Hematopoietic multipotent progenitor cell (in vitro differentiated cells): ENCODE measurements around the gene CHI3L1. TPM values are rescaled to one million over a fixed set of nuclear protein-coding genes. Genes with fewer than 3 reads are reported as not detected.

Experiments
- DNase-seq, 3 donors: peaks; one replicate each; pipeline ENCODE4 v3.0.0-alpha.2; 2011 to 2015; ENCODE audit warnings: low read depth in 2 of 3, low spot score in 2 of 3
- total RNA-seq: library from RNA; depleted of rRNA; stranded (reverse); fragments of >200 nt; gene quantifications from one replicate; pipeline ENCODE4 v1.2.3, GENCODE V29; 2012

Gene CHI3L1
- total RNA-seq, 1 donor: 0.81 TPM

DNA sequence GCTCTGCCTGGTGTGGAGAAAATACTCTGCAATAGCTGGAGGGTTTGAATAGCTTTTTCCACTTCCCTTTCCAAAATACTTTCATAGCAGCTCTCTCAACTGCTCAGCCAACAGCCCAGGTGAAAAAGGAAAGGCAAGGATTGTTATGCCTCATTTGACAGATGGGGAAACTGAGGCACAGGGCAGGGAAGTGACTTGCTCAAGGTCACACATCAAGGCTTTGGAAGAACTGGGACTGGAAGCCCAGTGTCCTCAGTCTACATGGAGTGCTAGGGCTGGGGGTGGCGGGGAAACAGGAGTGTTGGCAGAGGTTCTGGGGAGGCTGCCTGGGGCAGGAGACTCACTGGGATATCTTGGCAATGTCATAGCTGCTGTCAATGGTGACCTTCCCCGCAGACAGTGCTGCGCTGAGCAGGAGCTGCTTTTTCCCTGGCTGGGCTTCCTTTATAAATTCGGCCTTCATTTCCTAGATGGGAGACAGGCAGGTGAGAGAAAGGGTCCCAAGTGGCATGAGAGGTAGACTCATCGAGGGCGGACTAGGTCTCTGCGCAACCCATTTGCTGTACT is 4.0 kb downstream of the CHI3L1 start:
- no peak for DNase-seq

DNA sequence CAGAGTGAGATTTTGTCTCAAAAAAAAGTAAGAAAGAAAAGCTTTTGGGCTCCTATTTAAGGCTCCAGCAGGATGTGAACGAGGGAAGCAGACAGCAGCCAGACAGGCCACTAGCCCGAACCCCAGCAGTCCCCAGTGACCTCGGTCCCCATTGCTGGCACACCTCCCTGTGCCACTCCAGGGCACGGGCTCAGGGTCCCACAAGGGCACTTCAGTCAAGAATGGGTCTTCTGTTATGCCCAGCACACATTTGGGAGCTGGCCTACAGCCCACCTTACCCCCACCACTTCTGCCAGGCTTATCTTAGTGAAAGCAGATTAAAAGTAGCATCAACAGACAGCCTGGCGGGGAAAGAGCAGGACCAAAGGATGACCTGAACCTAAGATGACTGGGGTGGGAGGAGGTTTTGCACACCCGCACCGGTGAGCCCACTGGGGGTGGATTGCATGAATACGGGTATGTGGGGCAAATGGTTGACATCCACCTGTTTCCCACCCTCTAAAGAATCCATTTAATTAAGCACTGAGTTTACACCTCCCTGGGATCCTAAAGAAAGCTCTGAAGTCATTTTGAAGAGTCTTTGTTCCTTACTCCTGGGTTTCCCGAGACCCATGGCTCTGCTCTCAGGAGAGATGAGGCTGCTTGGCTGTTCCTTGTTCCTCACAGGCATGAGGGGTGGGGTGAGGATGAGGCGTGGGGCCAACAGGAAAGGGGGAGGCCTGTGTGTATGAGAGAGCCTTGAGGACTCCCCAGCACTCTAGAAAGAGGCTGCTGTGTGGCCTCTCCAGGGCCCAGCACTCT is 4.7 kb downstream of the CHI3L1 start:
- no peak for DNase-seq

DNA sequence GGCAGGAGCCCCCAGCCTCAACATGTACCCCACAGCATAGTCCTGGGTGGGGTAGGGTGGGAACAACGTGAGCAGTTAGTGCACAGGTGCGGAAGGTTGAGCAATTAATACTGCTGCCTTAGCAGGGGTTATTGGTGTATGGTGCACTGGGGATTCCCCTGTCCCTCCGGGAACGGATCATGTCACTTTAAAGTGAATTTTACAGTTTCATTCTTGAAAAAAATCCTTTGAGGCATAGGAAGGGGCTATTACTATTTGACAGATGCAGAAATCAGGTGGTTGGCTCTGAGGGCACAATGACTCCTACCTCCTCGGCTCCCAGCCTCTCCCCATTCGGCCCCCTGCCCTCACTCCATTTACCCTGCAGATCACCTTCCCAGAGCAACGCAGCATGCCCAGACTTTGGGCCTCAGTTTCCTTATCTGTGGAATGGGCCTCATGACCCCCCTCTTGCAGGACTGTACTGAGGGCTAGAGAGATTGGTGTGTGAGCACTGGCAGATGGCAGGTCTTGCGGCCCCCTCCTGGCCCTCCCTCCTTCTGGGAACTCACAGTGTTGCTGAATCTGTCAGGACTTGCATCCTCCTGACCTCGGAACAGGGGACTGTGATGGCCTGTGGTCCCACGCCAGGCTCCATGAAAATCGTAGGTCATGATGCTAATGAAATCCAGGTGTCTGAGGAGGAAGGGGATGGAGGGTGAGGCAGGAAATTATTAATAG is 5.7 kb downstream of the CHI3L1 start:
- DNase-seq: no peak

DNA sequence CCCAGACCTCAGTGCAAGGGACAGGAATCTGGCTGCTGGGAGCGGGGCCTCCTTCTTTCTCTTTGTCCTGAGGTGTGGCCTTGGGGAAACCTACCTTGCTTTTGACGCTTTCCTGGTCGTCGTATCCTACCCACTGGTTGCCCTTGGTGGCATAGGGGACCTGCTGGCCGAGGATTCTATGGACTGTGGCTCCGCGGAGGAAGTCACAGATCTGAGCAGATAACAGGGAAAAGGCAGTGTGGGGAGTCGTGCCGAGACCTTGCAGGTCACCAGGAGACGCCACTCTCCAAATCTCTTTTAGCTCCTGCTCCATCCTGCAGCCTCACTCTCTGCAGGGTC is 6.9 kb downstream of the CHI3L1 start:
- no peak for DNase-seq

DNA sequence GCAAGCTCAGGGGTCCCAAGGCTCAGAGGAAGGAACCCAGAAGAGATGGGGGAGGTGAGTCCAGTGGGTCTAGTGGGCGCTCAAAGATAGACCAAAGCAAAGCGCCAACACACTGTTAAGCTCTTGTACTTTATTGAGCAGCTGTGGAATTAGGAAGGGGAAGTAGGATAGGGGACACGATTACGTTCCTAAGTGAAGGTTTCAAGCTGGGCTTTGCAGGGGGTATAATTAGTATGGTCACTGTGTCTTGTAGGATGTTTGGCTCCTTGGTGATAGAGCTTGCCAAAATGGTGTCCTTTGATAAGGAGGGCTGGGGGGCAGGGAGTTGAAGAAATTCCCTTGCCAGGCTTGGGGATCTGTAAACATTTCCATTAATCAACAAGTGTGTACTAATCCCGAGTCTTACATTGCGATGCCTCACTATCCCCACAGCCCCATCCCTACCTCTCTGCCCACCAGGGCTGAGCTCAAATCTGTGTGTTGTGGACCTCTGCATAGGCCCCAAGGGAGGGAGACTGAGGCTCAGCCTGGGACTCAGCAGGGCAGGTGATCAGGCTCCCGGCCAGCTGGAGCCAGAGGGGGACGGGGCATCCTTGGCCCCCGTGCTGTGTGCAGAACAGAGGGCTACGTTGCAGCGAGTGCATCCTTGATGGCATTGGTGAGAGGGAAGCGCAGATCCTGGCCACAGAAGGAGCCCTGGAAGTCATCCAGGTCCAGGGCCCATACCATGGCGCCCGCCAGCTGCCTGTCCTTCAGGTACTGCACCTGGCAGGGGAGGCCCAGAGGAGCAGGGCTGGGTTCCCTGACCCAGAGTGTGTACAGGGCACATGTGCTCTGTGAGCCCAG is 7.5 kb downstream of the CHI3L1 start:
- DNase-seq: no peak

DNA sequence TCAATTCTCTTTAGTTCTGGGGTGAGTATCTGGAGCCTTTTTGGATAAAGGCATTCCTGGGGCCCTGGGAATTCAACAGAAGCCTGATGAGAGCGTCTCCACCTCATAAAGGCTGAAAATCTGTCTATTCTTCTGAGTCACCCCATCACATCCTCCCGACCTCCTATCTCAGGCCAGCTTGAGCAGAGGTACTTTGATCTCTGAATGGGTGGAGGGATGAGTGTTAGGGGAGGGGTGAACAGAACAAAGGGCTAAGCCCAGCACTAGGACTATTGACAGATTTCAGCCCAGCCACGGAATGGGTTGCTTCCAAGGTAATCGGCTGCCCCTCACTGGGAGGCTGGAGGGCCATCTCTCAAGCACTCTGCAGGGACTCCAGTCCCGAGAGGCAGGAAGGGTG is 8.4 kb downstream of the CHI3L1 start:
- no peak for DNase-seq

DNA sequence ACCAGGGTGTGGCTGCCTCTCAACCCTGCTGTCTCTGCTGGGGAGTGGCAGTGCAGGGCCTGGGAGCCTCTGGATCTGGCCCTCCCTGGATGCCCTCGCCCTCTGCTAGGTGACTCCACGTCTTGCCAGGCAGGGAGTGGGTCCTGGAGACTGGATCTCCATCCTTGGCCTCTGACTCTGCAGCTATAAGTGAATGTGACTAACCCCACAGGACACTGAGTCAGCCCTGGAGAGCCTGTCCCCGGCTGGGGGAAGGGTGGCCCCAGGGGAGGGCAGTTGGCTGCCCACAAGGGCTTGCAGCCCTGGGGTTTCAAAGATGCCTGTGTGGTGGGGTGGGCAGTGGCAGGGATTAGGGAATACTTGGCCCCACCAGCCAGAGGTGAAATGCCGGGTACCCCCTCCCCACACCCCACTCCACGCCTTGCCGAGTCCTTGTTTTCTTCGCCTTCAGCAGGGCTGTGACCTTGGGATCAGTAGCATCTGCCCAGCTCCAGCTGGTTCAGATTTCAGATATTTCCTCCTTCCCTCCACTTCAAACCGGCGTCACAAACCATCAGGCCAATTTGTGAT is 8.9 kb downstream of the CHI3L1 start:
- no peak for DNase-seq

DNA sequence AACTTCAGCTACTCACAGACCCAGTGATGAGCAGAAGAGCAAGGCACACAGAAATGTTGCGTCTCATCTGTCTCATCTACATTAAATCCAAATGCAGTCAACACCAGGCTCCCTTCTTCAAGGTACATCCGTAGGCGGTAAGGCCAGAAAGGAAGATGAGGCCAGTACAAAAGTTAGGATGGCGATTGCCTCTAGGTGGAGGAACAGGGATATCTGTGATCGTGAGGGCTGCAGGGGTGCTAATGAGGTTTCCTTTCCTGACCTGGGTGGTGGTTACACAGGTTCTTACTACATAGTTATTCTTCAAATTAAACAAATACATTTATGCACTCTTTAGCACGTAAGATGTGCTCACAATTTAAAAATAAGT is 9.5 kb downstream of the CHI3L1 start:
- DNase-seq: no peak

DNA sequence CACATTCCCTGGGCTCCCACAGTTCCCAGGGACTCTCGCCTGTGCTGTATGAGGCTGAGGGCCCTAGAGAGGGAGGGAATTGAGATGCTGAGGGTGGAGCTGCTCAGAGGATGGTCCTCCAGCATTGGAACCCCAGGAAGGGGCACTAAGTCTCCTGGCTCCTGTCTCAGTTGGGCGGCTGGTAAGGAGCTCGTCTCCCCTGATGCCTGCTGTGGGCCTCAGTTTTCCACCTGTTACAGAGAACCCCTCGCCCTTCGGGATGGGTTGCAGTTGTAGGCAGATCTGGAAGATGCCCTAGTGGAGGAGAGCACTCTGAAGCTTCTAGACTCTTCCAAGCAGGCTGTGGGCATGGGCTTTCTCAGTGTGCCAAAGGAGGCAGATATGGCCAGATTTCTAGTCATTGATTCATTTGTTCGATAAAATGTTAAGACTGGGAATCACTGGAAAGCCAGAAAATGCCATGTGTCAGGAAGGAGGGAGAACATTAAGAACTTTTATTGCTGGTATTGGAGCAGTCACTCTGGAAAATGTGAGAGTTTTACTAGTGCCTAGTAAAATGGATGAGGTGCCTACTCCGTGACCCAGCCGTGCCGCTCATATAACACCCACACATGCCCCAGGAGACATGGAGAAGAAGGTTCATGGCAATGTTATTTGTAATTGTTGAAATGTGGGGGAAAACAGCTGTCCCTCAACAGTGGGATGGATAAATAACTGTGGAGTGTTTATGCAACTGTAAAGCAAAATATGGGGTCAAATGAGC is 10.1 kb downstream of the CHI3L1 start:
- DNase-seq: no peak

DNA sequence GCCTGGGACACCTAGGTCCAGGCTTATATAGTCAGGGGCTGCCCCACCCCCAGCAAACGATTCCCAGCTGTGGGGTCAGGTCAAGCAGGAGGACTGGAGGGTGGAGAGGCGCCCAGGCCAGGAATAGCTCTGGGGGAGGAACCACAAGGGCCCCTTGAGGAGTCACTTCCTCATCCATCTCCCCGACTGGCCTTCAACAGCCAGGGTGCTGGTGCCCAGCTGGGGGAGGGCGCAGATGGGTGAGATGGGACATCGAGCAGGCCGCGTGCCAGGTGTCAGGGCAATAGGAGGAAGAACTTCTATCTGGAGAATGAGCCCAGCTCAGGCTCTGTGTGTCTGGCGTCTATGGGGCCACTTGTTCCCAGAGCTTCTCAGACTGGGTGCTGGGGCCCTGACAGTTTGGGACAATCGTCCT is 10.7 kb downstream of the CHI3L1 start:
- no peak for DNase-seq

DNA sequence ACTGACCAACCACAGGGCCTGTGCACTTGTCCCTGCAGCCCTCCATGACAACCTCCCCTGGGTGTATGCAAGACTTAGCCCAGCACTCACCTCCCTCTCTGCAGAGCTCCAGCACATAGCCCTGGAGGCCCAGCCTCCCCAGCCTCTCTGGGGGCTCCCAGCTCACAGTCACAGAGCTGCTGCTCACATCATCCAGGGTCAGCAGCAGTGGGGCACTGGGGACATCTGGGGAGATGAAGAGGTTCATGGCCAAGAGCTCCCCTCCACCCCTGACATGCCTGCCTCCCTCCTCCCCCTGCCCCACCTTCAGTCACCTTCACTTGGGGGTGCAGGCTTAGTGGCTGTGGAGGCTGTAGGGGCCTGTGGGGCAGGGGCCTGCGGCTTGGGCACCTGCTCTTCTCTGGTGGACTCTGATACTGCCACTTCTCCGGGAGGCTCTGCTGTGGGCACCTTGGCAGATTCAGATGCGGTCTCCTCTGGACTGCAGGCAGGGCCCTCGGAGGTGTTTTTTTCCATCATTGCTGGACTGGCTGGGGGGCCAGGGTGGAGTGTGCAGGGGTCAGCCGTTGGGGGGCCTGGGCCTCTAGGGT is 11.2 kb downstream of the CHI3L1 start, which contains the start of gene MYBPH:
Gene MYBPH, minus strand, starts transcription at position 590 of the 590 bp plus-strand sequence. Its CDS starts 71 bp downstream, at position 519.
- DNase-seq: no peak

DNA sequence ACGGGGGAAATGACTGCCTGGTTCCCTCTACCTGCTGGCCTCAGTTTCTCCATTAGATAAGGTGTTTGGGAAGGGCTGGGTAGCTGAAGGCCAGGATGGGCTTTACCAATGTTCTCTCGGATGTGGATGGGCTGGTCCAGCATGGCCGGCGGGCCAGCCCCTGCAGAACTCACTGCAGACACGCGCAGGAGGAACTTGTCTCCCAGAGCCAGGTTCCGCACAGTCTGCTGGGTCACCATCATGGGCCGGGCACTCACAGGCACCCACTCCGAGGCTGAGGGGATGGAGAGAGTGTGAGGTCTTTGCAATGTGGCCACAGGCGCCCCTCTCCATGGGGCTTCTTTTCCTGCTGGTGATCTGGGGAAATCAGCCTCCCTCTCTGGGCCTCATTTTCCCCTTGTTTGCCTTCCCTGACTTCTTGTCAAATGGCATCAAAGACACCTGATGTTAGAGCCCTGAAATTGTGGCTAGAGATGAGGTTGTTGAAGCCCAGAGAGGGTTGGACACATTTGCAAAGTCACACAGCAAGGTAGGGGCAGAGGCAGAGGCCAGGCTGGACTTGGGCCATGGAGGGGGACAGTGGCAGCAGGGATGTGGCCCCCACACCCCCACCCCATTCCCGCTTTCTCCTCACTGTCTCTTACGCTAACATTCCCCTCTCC is 12.0 kb downstream of the CHI3L1 start:
- no peak for DNase-seq

DNA sequence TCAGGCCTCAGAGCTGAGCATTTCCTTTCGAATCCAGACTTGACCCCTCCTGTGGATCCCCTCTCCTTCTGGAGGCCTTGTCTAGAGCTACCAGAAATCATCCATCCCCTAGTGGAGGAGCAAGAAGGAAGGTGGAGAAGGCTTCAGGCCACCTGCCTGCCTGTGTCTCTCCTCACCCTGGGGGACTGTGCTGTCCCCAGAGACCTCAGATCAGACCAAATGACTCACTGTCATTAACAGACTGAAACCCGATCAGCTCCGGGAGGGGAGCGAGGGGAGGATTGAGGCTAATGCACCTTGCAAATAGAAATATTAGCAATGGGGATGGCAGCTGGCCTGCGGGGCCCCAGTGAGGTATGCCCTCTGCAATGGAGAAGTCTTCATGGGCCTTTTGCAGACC is 12.9 kb downstream of the CHI3L1 start:
- DNase-seq: no peak

DNA sequence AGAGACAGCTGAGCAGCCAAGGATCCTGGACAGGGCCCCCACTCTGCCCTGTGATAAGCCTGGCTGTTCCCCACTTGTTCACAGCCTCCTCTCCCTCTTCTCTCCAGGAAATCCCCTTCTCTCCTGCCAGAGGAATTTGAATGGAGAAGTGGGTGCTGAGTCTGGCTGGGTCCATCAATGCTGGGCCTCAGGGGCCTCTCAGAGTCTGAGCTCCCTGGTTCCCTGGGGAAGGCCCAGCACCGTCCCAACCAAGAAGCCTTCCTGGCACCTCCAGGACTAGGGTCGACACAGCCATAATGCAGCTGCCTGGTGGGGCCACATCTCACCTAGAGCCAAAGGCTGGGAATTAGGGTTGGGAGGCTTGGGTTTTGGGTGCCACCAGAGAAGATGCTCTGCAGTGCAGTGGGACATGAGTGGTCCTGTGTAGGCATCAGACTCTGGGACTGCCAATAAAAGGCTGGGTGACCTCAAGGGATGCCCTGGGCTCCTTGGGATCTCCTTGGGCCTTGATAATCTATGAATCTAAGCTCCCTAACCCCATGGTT is 13.4 kb downstream of the CHI3L1 start:
- DNase-seq: no peak

DNA sequence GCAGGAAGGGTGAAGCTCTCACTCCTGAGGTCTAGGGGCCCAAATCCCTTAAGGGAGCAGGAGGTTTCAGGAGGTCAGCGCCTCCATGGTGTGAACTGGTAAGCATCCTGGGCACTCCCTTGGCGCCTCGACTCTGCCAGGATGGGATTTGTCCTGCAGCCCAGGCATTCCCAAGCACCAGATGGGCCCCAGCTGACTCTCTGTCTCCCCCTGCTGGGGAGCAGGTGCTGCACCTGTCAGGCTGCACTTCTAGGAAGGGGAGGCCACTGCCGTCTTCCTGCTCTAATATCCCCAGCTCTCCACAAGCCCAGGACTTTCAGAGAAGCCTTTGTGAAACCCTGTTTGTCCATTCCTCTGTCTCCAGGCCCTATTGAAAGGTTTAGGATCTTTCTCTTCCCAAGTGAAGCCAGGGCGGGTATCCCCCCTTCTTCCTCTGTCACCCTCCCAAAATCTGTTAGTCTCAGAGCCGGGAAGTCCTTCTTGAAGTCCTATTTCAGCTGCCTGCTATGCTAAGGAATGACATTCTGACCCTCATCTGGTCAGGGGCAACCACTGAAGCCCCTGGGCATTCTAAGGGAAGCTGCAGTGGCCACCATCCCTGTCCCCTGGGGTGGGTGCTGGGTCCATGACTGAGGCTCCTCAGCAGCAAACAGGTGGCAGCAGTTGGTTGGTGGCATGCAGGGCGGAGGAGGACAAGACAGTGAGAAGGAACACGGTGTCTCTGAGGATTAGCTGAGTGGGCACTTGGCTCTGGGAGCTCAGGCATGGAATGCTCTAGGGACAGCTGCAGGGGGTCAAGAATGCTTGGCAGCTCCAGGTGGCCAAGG is 14.1 kb downstream of the CHI3L1 start:
- peak; percentile 2 to 64 (median 45) for DNase-seq

DNA sequence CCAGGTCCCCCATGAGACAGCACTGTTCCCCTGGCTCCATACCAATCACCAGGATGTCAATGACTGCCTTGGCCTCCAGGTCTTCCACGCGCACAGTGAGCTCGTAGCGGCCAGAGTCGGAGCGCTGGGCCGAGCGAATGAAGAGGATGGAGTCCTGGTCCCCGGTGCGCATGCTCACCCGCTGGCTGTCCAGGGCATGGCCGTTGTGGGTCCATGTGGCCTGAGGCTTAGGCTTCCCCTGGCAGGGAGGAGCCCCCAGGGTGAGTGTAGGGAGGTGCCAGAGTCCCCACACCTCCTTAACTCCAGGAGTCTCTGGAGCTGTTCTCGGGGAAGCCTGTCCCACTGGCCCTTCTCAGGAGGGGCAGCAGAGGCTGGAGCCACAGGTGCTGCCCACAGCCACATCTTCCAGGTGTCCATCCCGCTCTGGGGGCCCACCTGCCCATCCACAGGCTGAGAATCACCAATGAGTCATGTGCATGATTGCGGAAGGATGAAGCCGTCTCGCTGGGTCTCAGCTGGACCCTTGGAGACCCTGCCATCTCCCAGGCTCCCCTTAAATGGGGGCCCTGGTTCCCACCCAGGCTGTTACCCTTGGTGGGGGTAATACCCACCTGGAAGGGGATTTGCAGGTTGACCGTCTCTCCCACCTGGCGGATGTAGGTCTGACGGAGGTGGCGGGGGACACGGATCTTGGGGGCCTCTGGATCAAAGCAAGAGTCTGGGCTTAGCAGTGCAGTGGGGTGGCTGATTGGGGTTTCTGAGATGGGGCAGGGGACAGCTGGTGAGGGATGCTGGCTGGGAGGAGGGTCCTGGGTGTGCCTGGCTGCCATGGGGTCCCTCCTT is 14.9 kb downstream of the CHI3L1 start:
- DNase-seq: no peak
